H1 (cell line): ENCODE results near the gene TMEM271. TPM values are rescaled to one million over a fixed set of nuclear protein-coding genes. Genes with fewer than 3 reads are reported as not detected.

Experiments used
- CTCF ChIA-PET: fragments of 300-600 bp; sonication (Branson Sonifier 250); formaldehyde crosslinking; loops from one replicate; lab custom pipeline; 2021; ENCODE audit not compliant: partially characterized antibody; lab: Charles Lee
- POLR2A ChIA-PET: fragments of 300-600 bp; sonication (Branson Sonifier 250); formaldehyde crosslinking; loops from one replicate; lab custom pipeline; 2021; ENCODE audit warnings: inconsistent platforms; ENCODE audit not compliant: partially characterized antibody; lab: Charles Lee
- DNase-seq, 2 experiments: peaks; one replicate each; pipeline versions ENCODE4 v3.0.0 to v3.0.0-alpha.2; 2010 to 2022; ENCODE audit warnings: low spot score in 2 of 2, low read depth in 1 of 2, mixed read lengths in 1 of 2
- FAIRE-seq: peaks from 2 replicates; lab custom pipeline; 2011; peaks lifted over from hg19 to GRCh38; lab: Jason Lieb, UNC
- H2AFZ ChIP-seq: 2 replicates; pipeline ENCODE4 v1.8.1; 2012; ENCODE audit warnings: low read length, inconsistent platforms
- H2AK5ac ChIP-seq: 2 replicates; pipeline ENCODE4 v1.6.1; 2013; ENCODE audit warnings: low read depth, low read length
- H2BK120ac ChIP-seq: replicated peaks from 2 replicates; pipeline ENCODE3; 2013; ENCODE audit warnings: low read depth, low read length, inconsistent platforms
- H2BK12ac ChIP-seq: 2 replicates; pipeline ENCODE4 v1.6.1; 2013; ENCODE audit warnings: low read depth, low read length
- H2BK15ac ChIP-seq: 2 replicates; pipeline ENCODE4 v1.6.1; 2013; ENCODE audit warnings: low read length
- H2BK20ac ChIP-seq: 2 replicates; pipeline ENCODE4 v1.6.1; 2013; ENCODE audit warnings: low read length
- H2BK5ac ChIP-seq: 2 replicates; pipeline ENCODE4 v1.6.1; 2013; ENCODE audit warnings: low read depth, low read length
- H3K14ac ChIP-seq: 2 replicates; pipeline ENCODE4 v1.6.1; 2013; ENCODE audit warnings: inconsistent platforms; ENCODE audit not compliant: insufficient read length
- H3K18ac ChIP-seq: 2 replicates; pipeline ENCODE4 v1.6.1; 2013; ENCODE audit warnings: low read length; ENCODE audit errors: extremely low read depth
- H3K23ac ChIP-seq: 2 replicates; pipeline ENCODE4 v1.6.1; 2013; ENCODE audit warnings: inconsistent platforms; ENCODE audit not compliant: insufficient read length
- H3K23me2 ChIP-seq: 2 replicates; pipeline ENCODE4 v1.6.1; 2013; ENCODE audit warnings: low read depth, low read length
- H3K27ac ChIP-seq: 2 replicates; pipeline ENCODE4 v1.6.1; 2011; ENCODE audit warnings: low read depth, low read length, inconsistent platforms
- H3K27me3 ChIP-seq, 4 experiments: replicated peaks in 1 of 4; 1 replicate in 1 of 4; 2 replicates in 3 of 4; pipeline versions ENCODE4 v1.6.1 to v1.8.1; 2011 to 2013; ENCODE audit warnings: low read length in 3 of 4, mild to moderate bottlenecking in 3 of 4, inconsistent platforms in 2 of 4, mixed read lengths in 2 of 4, moderate library complexity in 1 of 4; ENCODE audit not compliant: control insufficient read depth in 3 of 4, insufficient read depth in 3 of 4; ENCODE audit errors: extremely low read depth in 1 of 4
- H3K36me3 ChIP-seq, 4 experiments: 2 replicates each; pipeline versions ENCODE4 v1.6.1 to v1.8.1; 2011 to 2013; ENCODE audit warnings: mild to moderate bottlenecking in 4 of 4, low read length in 3 of 4, moderate library complexity in 2 of 4, control low read depth in 1 of 4, inconsistent platforms in 1 of 4; ENCODE audit not compliant: insufficient read depth in 4 of 4, control insufficient read depth in 2 of 4
- H3K4ac ChIP-seq: replicated peaks from 2 replicates; pipeline ENCODE3; 2013; ENCODE audit warnings: low read length, low read depth, mixed read lengths, inconsistent platforms; ENCODE audit not compliant: insufficient read length
- H3K4me1 ChIP-seq, 4 experiments: replicated peaks in 1 of 4; 1 replicate in 1 of 4; 2 replicates in 3 of 4; pipeline versions ENCODE4 v1.6.1 to v1.8.1; 2011 to 2013; ENCODE audit warnings: low read length in 3 of 4, inconsistent platforms in 2 of 4, mixed read lengths in 1 of 4; ENCODE audit not compliant: insufficient read depth in 4 of 4, control insufficient read depth in 3 of 4
- H3K4me2 ChIP-seq, 2 experiments: 2 replicates each; pipeline versions ENCODE4 v1.6.1 to v1.8.1; 2011 to 2013; ENCODE audit warnings: low read depth in 2 of 2, low read length in 2 of 2, control low read depth in 1 of 2, inconsistent platforms in 1 of 2, mild to moderate bottlenecking in 1 of 2; ENCODE audit not compliant: insufficient read depth in 1 of 2
- H3K4me3 ChIP-seq, 4 experiments: fragments of 200-600, 300-600 bp in 1 of 4; sonication (generic), shearing (Covaris generic), sonication (Bioruptor Twin) in 1 of 4; 2 replicates each; pipeline versions ENCODE4 v1.5.1 to v1.8.1; 2011 to 2016; ENCODE audit warnings: low read length in 4 of 4, low read depth in 3 of 4, control low read depth in 2 of 4, inconsistent platforms in 2 of 4, mild to moderate bottlenecking in 2 of 4, mixed read lengths in 1 of 4, moderate library complexity in 1 of 4; ENCODE audit not compliant: insufficient read depth in 2 of 4; ENCODE audit errors: extremely low read depth in 1 of 4
- H3K56ac ChIP-seq: replicated peaks from 2 replicates; pipeline ENCODE3; 2013; ENCODE audit warnings: low read depth, mild to moderate bottlenecking, mixed read lengths, low read length, inconsistent platforms; ENCODE audit not compliant: insufficient read length
- H3K79me1 ChIP-seq: 2 replicates; pipeline ENCODE4 v1.6.1; 2013; ENCODE audit warnings: low read depth, low read length, control low read depth
- H3K79me2 ChIP-seq, 2 experiments: 2 replicates each; pipeline versions ENCODE4 v1.6.1 to v1.8.1; 2012 to 2013; ENCODE audit warnings: low read length in 2 of 2, mild to moderate bottlenecking in 2 of 2, inconsistent platforms in 1 of 2; ENCODE audit not compliant: insufficient read depth in 2 of 2, control insufficient read depth in 1 of 2
- H3K9ac ChIP-seq, 4 experiments: replicated peaks in 1 of 4; 1 replicate in 1 of 4; 2 replicates in 3 of 4; pipeline versions ENCODE4 v1.6.1 to v1.8.1; 2011 to 2013; ENCODE audit warnings: low read depth in 3 of 4, low read length in 3 of 4, control low read depth in 2 of 4, mild to moderate bottlenecking in 2 of 4, moderate library complexity in 2 of 4, inconsistent platforms in 1 of 4; ENCODE audit errors: extremely low read depth in 1 of 4
- H3K9me3 ChIP-seq, 2 experiments: 2 replicates each; pipeline versions ENCODE4 v1.6.1 to v1.8.1; 2012 to 2013; ENCODE audit warnings: mild to moderate bottlenecking in 2 of 2, moderate library complexity in 2 of 2, control low read depth in 1 of 2, inconsistent platforms in 1 of 2, low read depth in 1 of 2, low read length in 1 of 2, mixed read lengths in 1 of 2; ENCODE audit not compliant: insufficient read depth in 2 of 2
- H4K20me1 ChIP-seq, 2 experiments: replicated peaks in 1 of 2; 2 replicates each; pipeline versions ENCODE3 to v1.8.1; 2011 to 2013; ENCODE audit warnings: inconsistent platforms in 2 of 2, low read length in 2 of 2, mild to moderate bottlenecking in 1 of 2; ENCODE audit not compliant: insufficient read depth in 2 of 2, control insufficient read depth in 1 of 2
- H4K5ac ChIP-seq: 2 replicates; pipeline ENCODE4 v1.6.1; 2013; ENCODE audit warnings: low read length, low read depth, mixed read lengths, inconsistent platforms; ENCODE audit not compliant: insufficient read length
- H4K8ac ChIP-seq: 2 replicates; pipeline ENCODE4 v1.8.0; 2013; ENCODE audit warnings: mild to moderate bottlenecking, moderate library complexity, low read length, inconsistent platforms; ENCODE audit not compliant: insufficient read depth; ENCODE audit errors: extremely low read depth
- H4K91ac ChIP-seq: replicated peaks from 2 replicates; pipeline ENCODE3; 2013; ENCODE audit warnings: low read length, mixed read lengths, inconsistent platforms; ENCODE audit not compliant: insufficient read length
- ATF3 ChIP-seq: IDR thresholded peaks from 2 replicates; pipeline ENCODE4 v1.6.1; 2011; ENCODE audit warnings: low read depth, mild to moderate bottlenecking, low read length; ENCODE audit not compliant: insufficient read depth
- BCL11A ChIP-seq, 2 experiments: IDR thresholded peaks; one replicate each; pipeline ENCODE4 v1.6.1; 2011; ENCODE audit warnings: low read depth in 2 of 2, low read length in 2 of 2, mild to moderate bottlenecking in 2 of 2
- CTCF ChIP-seq, 3 experiments: IDR thresholded peaks; 1 replicate in 2 of 3; 2 replicates in 1 of 3; pipeline versions ENCODE4 v1.5.1 to v1.6.1; 2011; ENCODE audit warnings: low read length in 3 of 3, mild to moderate bottlenecking in 3 of 3, inconsistent platforms in 2 of 3, low read depth in 1 of 3, moderate library complexity in 1 of 3; ENCODE audit not compliant: insufficient read depth in 1 of 3; ENCODE audit errors: control extremely low read depth in 1 of 3
- EGR1 ChIP-seq: IDR thresholded peaks from 2 replicates; pipeline ENCODE4 v1.6.1; 2011; ENCODE audit warnings: low read depth, low read length, borderline replicate concordance
- MAFK ChIP-seq: IDR thresholded peaks from 2 replicates; pipeline ENCODE4 v1.6.1; 2012; ENCODE audit warnings: low read depth, mild to moderate bottlenecking, improper control_type of control experiment, low read length
- RFX5 ChIP-seq: IDR thresholded peaks from 2 replicates; pipeline ENCODE4 v1.6.1; 2011; ENCODE audit warnings: low read depth, low read length, improper control_type of control experiment, borderline replicate concordance
- TAF1 ChIP-seq: IDR thresholded peaks from 2 replicates; pipeline ENCODE4 v1.6.1; 2011; ENCODE audit warnings: mild to moderate bottlenecking, low read depth, low read length
- WGBS, 2 experiments: shearing (Covaris generic) in 1 of 2; methylation state at CpG; one replicate each; pipeline versions ENCODE4 v1.1.6 to v1.1.7; 2013 to 2015; ENCODE audit warnings: low lambda C conversion rate in 2 of 2, mixed read lengths in 2 of 2, inconsistent platforms in 1 of 2, low coverage in 1 of 2, missing lambda C conversion rate in 1 of 2; ENCODE audit not compliant: insufficient replicate concordance in 2 of 2, insufficient coverage in 1 of 2, insufficient read length in 1 of 2; ENCODE audit errors: extremely low coverage in 1 of 2, missing lambda C conversion rate in 1 of 2; 5-methylcytosine and 5-hydroxymethylcytosine counted together
- polyA plus RNA-seq, 7 experiments: library from polyadenylated mRNA; depleted of rRNA in 3 of 7; stranded (reverse) in 5 of 7; unstranded in 2 of 7; fragments of >200 nt in 5 of 7; fragments of 200-250 nt in 2 of 7; gene quantifications; 1 replicate in 5 of 7; 2 replicates in 1 of 7; 4 replicates in 1 of 7; pipeline versions ENCODE4 v1.2.1 to v1.2.3, GENCODE V29; 2011 to 2013; ENCODE audit warnings: missing spikeins in 2 of 7, mixed read lengths in 2 of 7
- total RNA-seq: library from RNA; stranded (reverse); fragmentation: NEBNext Ultra II Directional; extraction: Animal tissue kit (Norgen Biotek cat#: 25700); gene quantifications from 2 replicates; pipeline ENCODE4 v1.2.1, GENCODE V29; 2021

Gene TMEM271
- total and polyA plus RNA-seq, 2 of the 8 experiments (the other 6 are each of a cell fraction or from before 2014, with no cell fraction given): 0.08 to 0.35 TPM

- no peaks in the 10 kb centered on the region for H3K27me3 ChIP-seq
- no peaks in the 10 kb centered on the region for H3K79me2 ChIP-seq
- H2BK5ac ChIP-seq: no peak overlapping the region
- H3K14ac ChIP-seq: no peak overlapping the region
- no peak overlapping the region for H2BK12ac ChIP-seq
- no peak overlapping the region for H3K4ac ChIP-seq
- no peak overlapping the region for H3K4me3 ChIP-seq
- H3K36me3 ChIP-seq: peaks cover 9 to 61% (median 36%) of the 10 kb centered on the region in 4 experiments; a peak in 7 of 8 replicates
- H3K23ac ChIP-seq: no peak overlapping the region
- H3K56ac ChIP-seq: no peak overlapping the region
- FAIRE-seq (no peak), DNase-seq (no peak)
- no peak overlapping the region for H2BK120ac ChIP-seq
- H2AFZ ChIP-seq: no peak overlapping the region
- H4K20me1 ChIP-seq: peaks cover 0 to 9% of the 10 kb centered on the region in 2 experiments
- H3K9ac ChIP-seq: no peak overlapping the region
- H2BK20ac ChIP-seq: no peak overlapping the region
- no peak overlapping the region for H4K8ac ChIP-seq
- 95% methylated on average over 15 of the region's 15 CpGs; no CpG with 5 or more reads in 1 of the 2 experiments for WGBS, 2 experiments
- H3K4me1 ChIP-seq: peaks cover 0 to 2% (median under 1%) of the 10 kb centered on the region in 4 experiments; a peak in 2 of 7 replicates
- H4K5ac ChIP-seq: no peak overlapping the region
- H2BK15ac ChIP-seq: no peak overlapping the region
- H3K27ac ChIP-seq: no peak overlapping the region
- H3K9me3 ChIP-seq: no peaks in the 10 kb centered on the region
- ChIA-PET POLR2A (interaction anchor here (1.4 to 1.9 kb wide), 2 partner anchors 22 to 52 kb away, joined by 5 to 6 read pairs; no protein-coding TSS in a partner anchor), CTCF (no interaction called here)
- H3K79me1 ChIP-seq: no peaks in the 10 kb centered on the region; the same call in none of the 2 replicates
- no peak overlapping the region for H3K4me2 ChIP-seq
- no peak overlapping the region for H4K91ac ChIP-seq
- H3K18ac ChIP-seq: no peak overlapping the region
- no peak overlapping the region for H2AK5ac ChIP-seq
- H3K23me2 ChIP-seq: no peaks in the 10 kb centered on the region
- TF ChIP-seq TAF1 (no peak), MAFK (no peak), RFX5 (no peak), CTCF (IDR thresholded peaks at IDR 0.05; ENCODE audit: control extremely low read depth in 1 of 3, insufficient read depth in 1 of 3, low read depth in 1 of 3, low read length in 3 of 3) (no peak), BCL11A (IDR thresholded peaks at IDR 0.05; ENCODE audit: low read depth in 2 of 2, low read length in 2 of 2) (no peak), EGR1 (no peak), ATF3 (no peak)
Observed at GRCh38 chr4:525660-526059, 50.4 kb downstream of the TMEM271 start.
